IMR-90 (cell line): ENCODE data around the gene PAMR1. TPM values are rescaled to one million over a fixed set of nuclear protein-coding genes. Genes with fewer than 3 reads are reported as not detected.

Experiments used
- ATAC-seq: fragments of 200-7000 bp; cut with Tn5 transposase; 2 replicates; pipeline ENCODE4 v1.9.1; 2020; ENCODE audit warnings: low read depth, mild to moderate bottlenecking, moderate library complexity
- BruUV-seq: library from RNA; stranded (reverse); fragments of 400-500 nt; replicated peaks from 2 replicates; lab custom pipeline; 2021; lab: Mats Ljungman, UMichigan
- CTCF ChIA-PET: fragments of 300-600 bp; formaldehyde crosslinking; extraction: SDS; loops from one replicate; lab custom pipeline; 2021; ENCODE audit warnings: antibody characterized with exemption; lab: Yijun Ruan, JAX
- POLR2A ChIA-PET: fragments of 300-600 bp; sonication (Branson Sonifier 250); formaldehyde crosslinking; loops from one replicate; lab custom pipeline; 2022; ENCODE audit warnings: antibody characterized with exemption; ENCODE audit not compliant: unreplicated experiment; lab: Charles Lee
- DNase-seq: peaks from one replicate; pipeline ENCODE4 v3.0.0; 2013
- H2AFZ ChIP-seq: replicated peaks from 2 replicates; pipeline ENCODE3; 2013; ENCODE audit warnings: low read length, mild to moderate bottlenecking; ENCODE audit not compliant: poor library complexity
- H2AK5ac ChIP-seq: 2 replicates; pipeline ENCODE4 v1.6.1; 2013; ENCODE audit warnings: low read depth, low read length, inconsistent platforms
- H2AK9ac ChIP-seq: replicated peaks from 2 replicates; pipeline ENCODE3; 2013; ENCODE audit warnings: mild to moderate bottlenecking, low read depth, low read length, moderate library complexity; ENCODE audit not compliant: poor library complexity
- H2BK120ac ChIP-seq: 2 replicates; pipeline ENCODE4 v1.6.1; 2013; ENCODE audit warnings: low read depth, low read length, inconsistent platforms
- H2BK15ac ChIP-seq: 3 replicates; pipeline ENCODE4 v1.6.1; 2013; ENCODE audit warnings: low read depth, low read length, inconsistent platforms
- H2BK20ac ChIP-seq: 2 replicates; pipeline ENCODE4 v1.6.1; 2013; ENCODE audit warnings: low read depth, mild to moderate bottlenecking, inconsistent platforms, low read length, moderate library complexity
- H2BK5ac ChIP-seq: 2 replicates; pipeline ENCODE4 v1.6.1; 2013; ENCODE audit warnings: mild to moderate bottlenecking, low read depth, low read length, inconsistent platforms; ENCODE audit not compliant: poor library complexity, severe bottlenecking
- H3K14ac ChIP-seq: replicated peaks from 2 replicates; pipeline ENCODE4 v1.6.1; 2013; ENCODE audit warnings: low read depth, low read length, inconsistent platforms
- H3K18ac ChIP-seq: 2 replicates; pipeline ENCODE4 v1.6.1; 2013; ENCODE audit warnings: low read depth, low read length, control low read depth
- H3K23ac ChIP-seq: 2 replicates; pipeline ENCODE4 v1.6.1; 2013; ENCODE audit warnings: low read depth, low read length, inconsistent platforms
- H3K27ac ChIP-seq: 2 replicates; pipeline ENCODE4 v1.5.1; 2013; ENCODE audit warnings: mild to moderate bottlenecking, control low read depth, low read length; ENCODE audit not compliant: insufficient read depth
- H3K27me3 ChIP-seq: 2 replicates; pipeline ENCODE4 v1.6.1; 2013; ENCODE audit warnings: low read length; ENCODE audit not compliant: control insufficient read depth, insufficient read depth
- H3K36me3 ChIP-seq: 2 replicates; pipeline ENCODE4 v1.6.1; 2013; ENCODE audit warnings: low read length, mixed read lengths; ENCODE audit not compliant: control insufficient read depth, insufficient read depth
- H3K4ac ChIP-seq: 2 replicates; pipeline ENCODE4 v1.6.1; 2013; ENCODE audit warnings: low read depth, low read length, inconsistent platforms
- H3K4me1 ChIP-seq: 2 replicates; pipeline ENCODE4 v1.6.1; 2013; ENCODE audit warnings: low read length, mixed read lengths; ENCODE audit not compliant: control insufficient read depth, insufficient read depth
- H3K4me2 ChIP-seq: 2 replicates; pipeline ENCODE4 v1.6.1; 2013; ENCODE audit warnings: low read depth, mild to moderate bottlenecking, control low read depth, low read length, moderate library complexity
- H3K4me3 ChIP-seq: 2 replicates; pipeline ENCODE4 v1.5.1; 2013; ENCODE audit warnings: low read depth, mild to moderate bottlenecking, control low read depth, low read length, moderate library complexity; ENCODE audit not compliant: insufficient read depth
- H3K56ac ChIP-seq: 2 replicates; pipeline ENCODE4 v1.6.1; 2013; ENCODE audit warnings: low read length, inconsistent platforms; ENCODE audit not compliant: insufficient read depth; ENCODE audit errors: extremely low read depth
- H3K79me1 ChIP-seq, 2 experiments: 2 replicates each; pipeline ENCODE4 v1.6.1; 2013; ENCODE audit warnings: low read length in 2 of 2, inconsistent platforms in 1 of 2, low read depth in 1 of 2
- H3K9ac ChIP-seq: 2 replicates; pipeline ENCODE4 v1.6.1; 2013; ENCODE audit warnings: low read depth, low read length, control low read depth
- H3K9me1 ChIP-seq: 2 replicates; pipeline ENCODE4 v1.6.1; 2013; ENCODE audit warnings: low read length, inconsistent platforms; ENCODE audit not compliant: insufficient read depth
- H3K9me3 ChIP-seq: 2 replicates; pipeline ENCODE4 v1.6.1; 2013; ENCODE audit warnings: low read length; ENCODE audit not compliant: control insufficient read depth, insufficient read depth
- H4K20me1 ChIP-seq: 2 replicates; pipeline ENCODE4 v1.6.1; 2013; ENCODE audit warnings: low read length, inconsistent platforms; ENCODE audit not compliant: insufficient read depth
- H4K5ac ChIP-seq: 2 replicates; pipeline ENCODE4 v1.6.1; 2013; ENCODE audit warnings: mild to moderate bottlenecking, low read depth, low read length, control low read depth
- H4K8ac ChIP-seq, 2 experiments: 2 replicates each; pipeline ENCODE4 v1.6.1; 2013; ENCODE audit warnings: low read depth in 2 of 2, low read length in 2 of 2, control low read depth in 1 of 2, inconsistent platforms in 1 of 2
- H4K91ac ChIP-seq: 2 replicates; pipeline ENCODE4 v1.6.1; 2013; ENCODE audit warnings: low read depth, low read length, inconsistent platforms; ENCODE audit not compliant: insufficient read depth
- BHLHE40 ChIP-seq: fragments of 150-350 bp; IDR thresholded peaks from 2 replicates; pipeline ENCODE4 v1.6.1; 2016; ENCODE audit warnings: mild to moderate bottlenecking, low read depth, low read length
- CEBPB ChIP-seq: IDR thresholded peaks from 2 replicates; pipeline ENCODE4 v1.6.1; 2012; ENCODE audit warnings: low read depth, low read length, improper control_type of control experiment
- FOS ChIP-seq: fragments of 150-350 bp; IDR thresholded peaks from 2 replicates; pipeline ENCODE4 v1.6.1; 2016; ENCODE audit warnings: low read depth, low read length
- MAFK ChIP-seq: IDR thresholded peaks from 2 replicates; pipeline ENCODE4 v1.6.1; 2012; ENCODE audit warnings: low read depth, low read length, improper control_type of control experiment
- MXI1 ChIP-seq: IDR thresholded peaks from 2 replicates; pipeline ENCODE4 v1.6.1; 2012; ENCODE audit warnings: low read depth, mild to moderate bottlenecking, low read length, moderate library complexity, borderline replicate concordance
- NFE2L2 ChIP-seq: fragments of 150-350 bp; IDR thresholded peaks from 2 replicates; pipeline ENCODE4 v1.6.1; 2016; ENCODE audit warnings: low read depth, mild to moderate bottlenecking, low read length
- POLR2A ChIP-seq: IDR thresholded peaks from 2 replicates; pipeline ENCODE4 v1.6.1; 2012; ENCODE audit warnings: mild to moderate bottlenecking, low read depth, low read length
- RAD21 ChIP-seq: IDR thresholded peaks from 2 replicates; pipeline ENCODE4 v1.6.1; 2012; ENCODE audit warnings: low read length, improper control_type of control experiment
- RCOR1 ChIP-seq: IDR thresholded peaks from 2 replicates; pipeline ENCODE4 v1.6.1; 2012; ENCODE audit warnings: mild to moderate bottlenecking, low read length, improper control_type of control experiment; ENCODE audit not compliant: insufficient replicate concordance
- RFX5 ChIP-seq: IDR thresholded peaks from 2 replicates; pipeline ENCODE4 v1.8.0; 2012; ENCODE audit warnings: low read depth, mild to moderate bottlenecking, low read length, moderate library complexity
- SMC3 ChIP-seq: fragments of 150-350 bp; IDR thresholded peaks from 2 replicates; pipeline ENCODE4 v1.6.1; 2016; ENCODE audit warnings: low read depth, mild to moderate bottlenecking, antibody characterized with exemption, low read length, moderate library complexity
- WGBS, 2 experiments: methylation state at CpG; one replicate each; pipeline versions ENCODE4 v1.1.5 to v1.1.7; 2013; ENCODE audit warnings: missing lambda C conversion rate in 2 of 2; ENCODE audit not compliant: insufficient read length in 1 of 2; ENCODE audit errors: extremely low coverage in 2 of 2; 5-methylcytosine and 5-hydroxymethylcytosine counted together
- dilution Hi-C: fragments of 300-500 bp; cut with HindIII; formaldehyde crosslinking; loops from one replicate; pipeline ENCODE4 v1.14.3; 2018; ENCODE audit warnings: low sequenced_read_pairs; ENCODE audit not compliant: unreplicated experiment
- in situ Hi-C: fragments of 300-500 bp; cut with MboI; formaldehyde crosslinking; loops from 3 replicates; pipeline ENCODE4 v1.14.3; 2019; ENCODE audit warnings: low sequenced_read_pairs, inconsistent platforms, mixed read lengths
- intact Hi-C: fragments of 100-400 bp; cut with micrococcal nuclease; formaldehyde crosslinking; loops from 2 replicates; pipeline ENCODE4 v1.10.0; 2022
- polyA plus RNA-seq, 3 experiments: library from polyadenylated mRNA; depleted of rRNA; stranded (reverse); fragments of >200 nt; gene quantifications; 2 replicates each; pipeline ENCODE4 v1.2.3, GENCODE V29; 2012; ENCODE audit warnings: low replicate concordance in 1 of 3
- total RNA-seq: library from RNA; depleted of rRNA; stranded (reverse); fragments of >200 nt; gene quantifications from 2 replicates; pipeline ENCODE4 v1.2.3, GENCODE V29; 2012
- TF ChIP-seq, protein P1 (sequence below): fragments of 150-350 bp; IDR thresholded peaks from 2 replicates; pipeline ENCODE4 v1.6.1; 2016; ENCODE audit warnings: low read depth, mild to moderate bottlenecking, low read length, moderate library complexity, borderline replicate concordance
- TF ChIP-seq, protein P2 (sequence below): conservative IDR thresholded peaks from 2 replicates; pipeline ENCODE4 v1.5.1; 2012; ENCODE audit warnings: mild to moderate bottlenecking, low read depth, low read length, improper control_type of control experiment
- TF ChIP-seq, protein P3 (sequence below): fragments of 150-350 bp; IDR thresholded peaks from 2 replicates; pipeline ENCODE4 v1.6.1; 2017; ENCODE audit warnings: mild to moderate bottlenecking, antibody characterized with exemption, low read length, low read depth

Gene PAMR1
- total and polyA plus RNA-seq, 2 of the 4 experiments (the other 2 are of a cell fraction): 70.7 to 80.7 TPM

DNA sequence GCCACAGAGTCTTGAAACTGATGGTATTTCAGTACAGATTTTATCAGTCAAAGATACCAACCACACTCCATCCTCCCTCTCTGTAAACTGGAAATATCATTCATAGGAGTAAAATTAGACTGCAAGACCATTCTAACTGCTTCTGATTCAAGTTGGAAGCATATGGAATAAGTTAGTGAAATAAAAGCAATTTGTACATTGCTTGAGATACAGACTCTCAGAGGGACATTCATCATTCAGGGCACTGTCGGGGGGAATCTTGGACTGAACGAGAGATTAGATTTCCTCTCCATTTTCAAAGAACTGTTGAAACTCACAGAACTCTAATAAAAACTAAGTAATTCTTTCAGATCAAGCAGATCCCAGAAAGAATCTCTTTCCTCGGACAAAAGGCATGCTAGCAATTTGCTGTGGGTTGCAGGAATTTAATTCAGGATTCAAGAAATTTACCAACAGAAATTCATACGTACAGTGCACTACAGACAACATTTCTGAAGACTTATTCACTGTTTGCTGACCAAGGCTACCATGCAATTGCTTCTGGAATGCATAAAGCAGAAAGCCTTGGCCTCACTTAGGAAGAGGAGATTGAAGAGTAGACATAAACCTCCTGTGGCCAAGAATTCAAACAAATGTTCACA, 34.1 kb downstream of the PAMR1 start:
- in situ Hi-C loops (no loop called here), dilution Hi-C loops (no loop called here), intact Hi-C loops (loop anchor here (1.0 to 10.0 kb wide), 5 partner anchors 33 to 643 kb away; partner anchors contain the start of gene PAMR1)
- Histone ChIP-seq H3K4me2 (peak overlapping the region; percentile 76; the same call in 1 of the 2 replicates), H3K27ac (peak overlapping the region; percentile 81; the same call in 1 of the 2 replicates), H2AK5ac (peak overlapping the region; percentile 68; the same call in 1 of the 2 replicates), H3K79me1 (peaks cover 17 to 47% of the 10 kb centered on the region in 2 experiments), H2BK15ac (peak overlapping the region; percentile 83), H2AFZ (no peak overlapping the region), H3K23ac (peak overlapping the region; percentile 28; the same call in 1 of the 2 replicates), H2BK120ac (peak overlapping the region; percentile 89), H3K9me3 (no peaks in the 10 kb centered on the region), H3K27me3 (no peaks in the 10 kb centered on the region), H3K36me3 (peaks cover 20% of the 10 kb centered on the region), H4K91ac (peak overlapping the region; percentile 91), H3K14ac (peak overlapping the region; percentile 57), H2BK5ac (peak overlapping the region; percentile 97), H3K9me1 (peaks cover 31% of the 10 kb centered on the region), H3K9ac (peak overlapping the region; percentile 40; the same call in 1 of the 2 replicates), H3K56ac (peak overlapping the region; percentile 79), H2BK20ac (peak overlapping the region; percentile 87), H4K5ac (peak overlapping the region; percentile 62; the same call in 1 of the 2 replicates), H3K18ac (peak overlapping the region; percentile 95; the same call in 1 of the 2 replicates), H2AK9ac (no peak overlapping the region), H3K4me3 (no peak overlapping the region), H3K4me1 (peaks cover 17% of the 10 kb centered on the region), H4K20me1 (peaks cover 4% of the 10 kb centered on the region; the same call in 1 of the 2 replicates), H3K4ac (peak overlapping the region; percentile 86), H4K8ac (peak overlapping the region; percentile 60 to 82)
- POLR2A ChIA-PET: no interaction called here
- BruUV-seq: no TSS peak
- ATAC-seq (peak; percentile 93), DNase-seq (peak; percentile 96)
- no CpG with 5 or more reads among the region's 4 CpGs for WGBS, 2 experiments
- CTCF ChIA-PET: no interaction called here
- TF ChIP-seq MAFK (peak; percentile 79), RFX5 (no peak), RCOR1 (no peak), SMC3 (0 out of 2 replicates have a peak, but pooled peaks have one; percentile 5), BHLHE40 (no peak), CEBPB (peak; percentile 71), NFE2L2 (no peak), MXI1 (no peak), RAD21 (no peak; the same call in 1 of the 2 replicates), FOS (peak; percentile 62; the same call in 1 of the 2 replicates), POLR2A (no peak)
- TF ChIP-seq, protein P1, sequence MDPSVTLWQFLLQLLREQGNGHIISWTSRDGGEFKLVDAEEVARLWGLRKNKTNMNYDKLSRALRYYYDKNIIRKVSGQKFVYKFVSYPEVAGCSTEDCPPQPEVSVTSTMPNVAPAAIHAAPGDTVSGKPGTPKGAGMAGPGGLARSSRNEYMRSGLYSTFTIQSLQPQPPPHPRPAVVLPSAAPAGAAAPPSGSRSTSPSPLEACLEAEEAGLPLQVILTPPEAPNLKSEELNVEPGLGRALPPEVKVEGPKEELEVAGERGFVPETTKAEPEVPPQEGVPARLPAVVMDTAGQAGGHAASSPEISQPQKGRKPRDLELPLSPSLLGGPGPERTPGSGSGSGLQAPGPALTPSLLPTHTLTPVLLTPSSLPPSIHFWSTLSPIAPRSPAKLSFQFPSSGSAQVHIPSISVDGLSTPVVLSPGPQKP: no peak
- TF ChIP-seq, protein P2, sequence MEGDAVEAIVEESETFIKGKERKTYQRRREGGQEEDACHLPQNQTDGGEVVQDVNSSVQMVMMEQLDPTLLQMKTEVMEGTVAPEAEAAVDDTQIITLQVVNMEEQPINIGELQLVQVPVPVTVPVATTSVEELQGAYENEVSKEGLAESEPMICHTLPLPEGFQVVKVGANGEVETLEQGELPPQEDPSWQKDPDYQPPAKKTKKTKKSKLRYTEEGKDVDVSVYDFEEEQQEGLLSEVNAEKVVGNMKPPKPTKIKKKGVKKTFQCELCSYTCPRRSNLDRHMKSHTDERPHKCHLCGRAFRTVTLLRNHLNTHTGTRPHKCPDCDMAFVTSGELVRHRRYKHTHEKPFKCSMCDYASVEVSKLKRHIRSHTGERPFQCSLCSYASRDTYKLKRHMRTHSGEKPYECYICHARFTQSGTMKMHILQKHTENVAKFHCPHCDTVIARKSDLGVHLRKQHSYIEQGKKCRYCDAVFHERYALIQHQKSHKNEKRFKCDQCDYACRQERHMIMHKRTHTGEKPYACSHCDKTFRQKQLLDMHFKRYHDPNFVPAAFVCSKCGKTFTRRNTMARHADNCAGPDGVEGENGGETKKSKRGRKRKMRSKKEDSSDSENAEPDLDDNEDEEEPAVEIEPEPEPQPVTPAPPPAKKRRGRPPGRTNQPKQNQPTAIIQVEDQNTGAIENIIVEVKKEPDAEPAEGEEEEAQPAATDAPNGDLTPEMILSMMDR: no peak
- TF ChIP-seq, protein P3, sequence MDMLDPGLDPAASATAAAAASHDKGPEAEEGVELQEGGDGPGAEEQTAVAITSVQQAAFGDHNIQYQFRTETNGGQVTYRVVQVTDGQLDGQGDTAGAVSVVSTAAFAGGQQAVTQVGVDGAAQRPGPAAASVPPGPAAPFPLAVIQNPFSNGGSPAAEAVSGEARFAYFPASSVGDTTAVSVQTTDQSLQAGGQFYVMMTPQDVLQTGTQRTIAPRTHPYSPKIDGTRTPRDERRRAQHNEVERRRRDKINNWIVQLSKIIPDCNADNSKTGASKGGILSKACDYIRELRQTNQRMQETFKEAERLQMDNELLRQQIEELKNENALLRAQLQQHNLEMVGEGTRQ: no peak
